Neural cell (in vitro differentiated cells): ENCODE measurements around the gene CENPX.

Source experiments
- EP300 ChIP-seq: fragments of 450-650 bp; conservative IDR thresholded peaks from 2 replicates; pipeline ENCODE4 v1.6.1; 2014; ENCODE audit warnings: antibody characterized with exemption, mild to moderate bottlenecking, moderate library complexity; ENCODE audit not compliant: poor library complexity, severe bottlenecking
- EZH2 ChIP-seq: fragments of 200-600, 300-800 bp; shearing (Covaris generic), sonication (generic); IDR thresholded peaks from 2 replicates; pipeline ENCODE4 v1.6.1; 2014; ENCODE audit warnings: antibody characterized with exemption, low read length, borderline replicate concordance, mild to moderate bottlenecking; ENCODE audit not compliant: insufficient read depth, poor library complexity, severe bottlenecking
- MXI1 ChIP-seq: fragments of 450-650 bp; conservative IDR thresholded peaks from 2 replicates; pipeline ENCODE4 v1.6.1; 2014; ENCODE audit warnings: antibody characterized with exemption, mild to moderate bottlenecking; ENCODE audit not compliant: poor library complexity, severe bottlenecking
- POLR2AphosphoS5 ChIP-seq: IDR thresholded peaks from 2 replicates; pipeline ENCODE4 v1.6.1; 2012
- RAD21 ChIP-seq: fragments of 450-650 bp; conservative IDR thresholded peaks from 2 replicates; pipeline ENCODE4 v1.6.1; 2014; ENCODE audit warnings: antibody characterized with exemption, mild to moderate bottlenecking, moderate library complexity
- SMC3 ChIP-seq: fragments of 450-650 bp; conservative IDR thresholded peaks from 2 replicates; pipeline ENCODE4 v1.6.1; 2014; ENCODE audit warnings: antibody characterized with exemption, mild to moderate bottlenecking, moderate library complexity; ENCODE audit not compliant: poor library complexity
- TAF1 ChIP-seq: IDR thresholded peaks from 2 replicates; pipeline ENCODE4 v1.6.1; 2012; ENCODE audit warnings: low read depth
- TF ChIP-seq, protein P1 (sequence below): fragments of 450-650 bp; IDR thresholded peaks from 2 replicates; pipeline ENCODE4 v1.5.1; 2014; ENCODE audit warnings: antibody characterized with exemption, mild to moderate bottlenecking, moderate library complexity; ENCODE audit not compliant: poor library complexity, severe bottlenecking
- TF ChIP-seq, protein P2 (sequence below): IDR thresholded peaks from 2 replicates; pipeline ENCODE4 v1.6.1; 2012; ENCODE audit warnings: borderline replicate concordance

DNA sequence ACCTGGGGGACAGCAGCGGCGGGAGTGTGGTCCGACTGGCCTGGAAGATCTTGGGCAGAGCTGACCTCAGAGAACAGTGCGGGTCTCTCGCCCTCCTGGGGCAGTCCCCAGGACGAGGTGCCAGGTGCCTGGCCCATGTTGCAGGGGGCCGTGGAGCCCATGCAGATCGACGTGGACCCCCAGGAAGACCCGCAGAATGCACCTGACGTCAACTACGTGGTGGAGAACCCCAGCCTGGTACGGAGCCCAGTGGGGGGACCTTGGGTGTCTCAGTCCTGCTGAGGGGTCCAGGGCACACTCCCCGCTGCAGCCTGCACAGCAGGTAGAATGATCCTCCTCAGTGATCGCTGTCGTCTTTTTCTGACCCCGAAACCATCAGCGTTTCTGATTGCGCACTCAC is 30.5 kb upstream of the CENPX start:
- TF ChIP-seq, protein P1, sequence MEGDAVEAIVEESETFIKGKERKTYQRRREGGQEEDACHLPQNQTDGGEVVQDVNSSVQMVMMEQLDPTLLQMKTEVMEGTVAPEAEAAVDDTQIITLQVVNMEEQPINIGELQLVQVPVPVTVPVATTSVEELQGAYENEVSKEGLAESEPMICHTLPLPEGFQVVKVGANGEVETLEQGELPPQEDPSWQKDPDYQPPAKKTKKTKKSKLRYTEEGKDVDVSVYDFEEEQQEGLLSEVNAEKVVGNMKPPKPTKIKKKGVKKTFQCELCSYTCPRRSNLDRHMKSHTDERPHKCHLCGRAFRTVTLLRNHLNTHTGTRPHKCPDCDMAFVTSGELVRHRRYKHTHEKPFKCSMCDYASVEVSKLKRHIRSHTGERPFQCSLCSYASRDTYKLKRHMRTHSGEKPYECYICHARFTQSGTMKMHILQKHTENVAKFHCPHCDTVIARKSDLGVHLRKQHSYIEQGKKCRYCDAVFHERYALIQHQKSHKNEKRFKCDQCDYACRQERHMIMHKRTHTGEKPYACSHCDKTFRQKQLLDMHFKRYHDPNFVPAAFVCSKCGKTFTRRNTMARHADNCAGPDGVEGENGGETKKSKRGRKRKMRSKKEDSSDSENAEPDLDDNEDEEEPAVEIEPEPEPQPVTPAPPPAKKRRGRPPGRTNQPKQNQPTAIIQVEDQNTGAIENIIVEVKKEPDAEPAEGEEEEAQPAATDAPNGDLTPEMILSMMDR, result no peak
- TF ChIP-seq POLR2AphosphoS5 (no peak), EP300 (no peak), SMC3 (no peak), RAD21 (no peak), EZH2 (no peak), TAF1 (no peak), MXI1 (no peak)
- TF ChIP-seq, protein P2, sequence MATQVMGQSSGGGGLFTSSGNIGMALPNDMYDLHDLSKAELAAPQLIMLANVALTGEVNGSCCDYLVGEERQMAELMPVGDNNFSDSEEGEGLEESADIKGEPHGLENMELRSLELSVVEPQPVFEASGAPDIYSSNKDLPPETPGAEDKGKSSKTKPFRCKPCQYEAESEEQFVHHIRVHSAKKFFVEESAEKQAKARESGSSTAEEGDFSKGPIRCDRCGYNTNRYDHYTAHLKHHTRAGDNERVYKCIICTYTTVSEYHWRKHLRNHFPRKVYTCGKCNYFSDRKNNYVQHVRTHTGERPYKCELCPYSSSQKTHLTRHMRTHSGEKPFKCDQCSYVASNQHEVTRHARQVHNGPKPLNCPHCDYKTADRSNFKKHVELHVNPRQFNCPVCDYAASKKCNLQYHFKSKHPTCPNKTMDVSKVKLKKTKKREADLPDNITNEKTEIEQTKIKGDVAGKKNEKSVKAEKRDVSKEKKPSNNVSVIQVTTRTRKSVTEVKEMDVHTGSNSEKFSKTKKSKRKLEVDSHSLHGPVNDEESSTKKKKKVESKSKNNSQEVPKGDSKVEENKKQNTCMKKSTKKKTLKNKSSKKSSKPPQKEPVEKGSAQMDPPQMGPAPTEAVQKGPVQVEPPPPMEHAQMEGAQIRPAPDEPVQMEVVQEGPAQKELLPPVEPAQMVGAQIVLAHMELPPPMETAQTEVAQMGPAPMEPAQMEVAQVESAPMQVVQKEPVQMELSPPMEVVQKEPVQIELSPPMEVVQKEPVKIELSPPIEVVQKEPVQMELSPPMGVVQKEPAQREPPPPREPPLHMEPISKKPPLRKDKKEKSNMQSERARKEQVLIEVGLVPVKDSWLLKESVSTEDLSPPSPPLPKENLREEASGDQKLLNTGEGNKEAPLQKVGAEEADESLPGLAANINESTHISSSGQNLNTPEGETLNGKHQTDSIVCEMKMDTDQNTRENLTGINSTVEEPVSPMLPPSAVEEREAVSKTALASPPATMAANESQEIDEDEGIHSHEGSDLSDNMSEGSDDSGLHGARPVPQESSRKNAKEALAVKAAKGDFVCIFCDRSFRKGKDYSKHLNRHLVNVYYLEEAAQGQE, result no peak
